ENCODE results near the gene LYRM4. TPM values are rescaled to one million over a fixed set of nuclear protein-coding genes. Genes with fewer than 3 reads are reported as not detected.

LYRM4 gene
- total RNA-seq, 4 donors from 2014 or later: 9.2 to 28.2 (median 14.2) TPM

- H3K4me1 ChIP-seq: peaks cover 0 to 5% (median 4%) of the 10 kb centered on the region in 3 donors
- H3K4me3 ChIP-seq: no peak overlapping the region
- H3K9me3 ChIP-seq: no peaks in the 10 kb centered on the region
- no peaks in the 10 kb centered on the region for H3K36me3 ChIP-seq
- intact Hi-C loops (cut with DNase I): no loop called here
- WGBS, 2 donors: 84 to 86% methylated on average over 9 of the region's 9 CpGs
- TF ChIP-seq POLR2A (IDR thresholded peaks at IDR 0.05): no peak
- no peak for TF ChIP-seq CTCF (IDR thresholded peaks at IDR 0.05)
- DNase-seq: no peak
- H3K27ac ChIP-seq: no peak overlapping the region
- no peaks in the 10 kb centered on the region for H3K27me3 ChIP-seq
Measured at GRCh38 chr6:5282191-5282623, 21.5 kb upstream of the LYRM4 start.

GRCh38 chr6:5280920-5281319, 20.2 kb upstream of the LYRM4 start:
- no peak for TF ChIP-seq POLR2A (IDR thresholded peaks at IDR 0.05)
- no peak for TF ChIP-seq CTCF (IDR thresholded peaks at IDR 0.05)
- Histone ChIP-seq H3K9me3 (no peaks in the 10 kb centered on the region), H3K36me3 (no peaks in the 10 kb centered on the region), H3K4me3 (no peak overlapping the region), H3K4me1 (no peaks in the 10 kb centered on the region), H3K27ac (no peak overlapping the region), H3K27me3 (no peaks in the 10 kb centered on the region)
- intact Hi-C loops (cut with DNase I): no loop called here
- WGBS, 2 donors: 41 to 42% methylated on average over 2 of the region's 2 CpGs
- no peak for DNase-seq

GRCh38 chr6:5279891-5280338, 19.2 kb upstream of the LYRM4 start:
- WGBS, 2 donors: 87 to 95% methylated on average over 2 of the region's 2 CpGs
- no peaks in the 10 kb centered on the region for H3K27me3 ChIP-seq
- no peaks in the 10 kb centered on the region for H3K4me1 ChIP-seq
- TF ChIP-seq POLR2A (IDR thresholded peaks at IDR 0.05): no peak
- H3K9me3 ChIP-seq: no peaks in the 10 kb centered on the region
- intact Hi-C loops (cut with DNase I): no loop called here
- H3K27ac ChIP-seq: no peak overlapping the region
- no peaks in the 10 kb centered on the region for H3K36me3 ChIP-seq
- DNase-seq: no peak
- H3K4me3 ChIP-seq: no peak overlapping the region

GRCh38 chr6:5278565-5279120, 17.9 kb upstream of the LYRM4 start:
- TF ChIP-seq CTCF (IDR thresholded peaks at IDR 0.05): no peak
- TF ChIP-seq POLR2A (IDR thresholded peaks at IDR 0.05): no peak
- WGBS, 2 donors: 75 to 88% methylated on average over 2 to 3 of the region's 3 CpGs
- Histone ChIP-seq H3K4me3 (no peak overlapping the region), H3K4me1 (no peaks in the 10 kb centered on the region), H3K27me3 (no peaks in the 10 kb centered on the region), H3K36me3 (no peaks in the 10 kb centered on the region), H3K27ac (no peak overlapping the region), H3K9me3 (no peaks in the 10 kb centered on the region)
- no peak for DNase-seq
- intact Hi-C loops (cut with DNase I): no loop called here

- Histone ChIP-seq H3K27ac (no peak overlapping the region), H3K4me1 (no peaks in the 10 kb centered on the region), H3K9me3 (no peaks in the 10 kb centered on the region), H3K27me3 (no peaks in the 10 kb centered on the region), H3K36me3 (no peaks in the 10 kb centered on the region), H3K4me3 (no peak overlapping the region)
- TF ChIP-seq CTCF (IDR thresholded peaks at IDR 0.05): no peak
- no peak for TF ChIP-seq POLR2A (IDR thresholded peaks at IDR 0.05)
- DNase-seq: no peak
- WGBS, 2 donors: 77 to 87% methylated on average over 5 of the region's 5 CpGs
- intact Hi-C loops (cut with DNase I): no loop called here
Measured at GRCh38 chr6:5278047-5278446, 17.3 kb upstream of the LYRM4 start.

GRCh38 chr6:5277589-5277988, 16.8 kb upstream of the LYRM4 start:
- H3K4me1 ChIP-seq: no peaks in the 10 kb centered on the region
- no peaks in the 10 kb centered on the region for H3K36me3 ChIP-seq
- 85 to 89% methylated on average over 3 of the region's 3 CpGs for WGBS, 2 donors
- no peak overlapping the region for H3K27ac ChIP-seq
- no peaks in the 10 kb centered on the region for H3K9me3 ChIP-seq
- H3K4me3 ChIP-seq: no peak overlapping the region
- DNase-seq: no peak
- intact Hi-C loops (cut with DNase I): no loop called here
- H3K27me3 ChIP-seq: no peaks in the 10 kb centered on the region
- no peak for TF ChIP-seq POLR2A (IDR thresholded peaks at IDR 0.05)
- no peak for TF ChIP-seq CTCF (IDR thresholded peaks at IDR 0.05)

Measured in esophagus squamous epithelium (tissue), 5 donors.